Prostate gland (tissue), 2 donors: ENCODE measurements around the gene HRH4.

ENCODE experiments used
- POLR2A ChIP-seq: fragments of 450-650 bp; IDR thresholded peaks from one replicate; pipeline ENCODE4 v1.6.1; 2016; ENCODE audit warnings: antibody characterized with exemption, mild to moderate bottlenecking
- TF ChIP-seq, protein P1 (sequence below), 4 experiments: fragments of 200-600 bp in 2 of 4; fragments of 450-650 bp in 2 of 4; sonication (generic) in 2 of 4; IDR thresholded peaks; 1 replicate in 3 of 4; 2 replicates in 1 of 4; pipeline ENCODE4 v1.5.1; 2016 to 2019; ENCODE audit warnings: antibody characterized with exemption in 4 of 4, mild to moderate bottlenecking in 2 of 4, moderate library complexity in 2 of 4

GRCh38 chr18:24414349-24415003, 46.0 kb upstream of the HRH4 start:
- TF ChIP-seq, protein P1, sequence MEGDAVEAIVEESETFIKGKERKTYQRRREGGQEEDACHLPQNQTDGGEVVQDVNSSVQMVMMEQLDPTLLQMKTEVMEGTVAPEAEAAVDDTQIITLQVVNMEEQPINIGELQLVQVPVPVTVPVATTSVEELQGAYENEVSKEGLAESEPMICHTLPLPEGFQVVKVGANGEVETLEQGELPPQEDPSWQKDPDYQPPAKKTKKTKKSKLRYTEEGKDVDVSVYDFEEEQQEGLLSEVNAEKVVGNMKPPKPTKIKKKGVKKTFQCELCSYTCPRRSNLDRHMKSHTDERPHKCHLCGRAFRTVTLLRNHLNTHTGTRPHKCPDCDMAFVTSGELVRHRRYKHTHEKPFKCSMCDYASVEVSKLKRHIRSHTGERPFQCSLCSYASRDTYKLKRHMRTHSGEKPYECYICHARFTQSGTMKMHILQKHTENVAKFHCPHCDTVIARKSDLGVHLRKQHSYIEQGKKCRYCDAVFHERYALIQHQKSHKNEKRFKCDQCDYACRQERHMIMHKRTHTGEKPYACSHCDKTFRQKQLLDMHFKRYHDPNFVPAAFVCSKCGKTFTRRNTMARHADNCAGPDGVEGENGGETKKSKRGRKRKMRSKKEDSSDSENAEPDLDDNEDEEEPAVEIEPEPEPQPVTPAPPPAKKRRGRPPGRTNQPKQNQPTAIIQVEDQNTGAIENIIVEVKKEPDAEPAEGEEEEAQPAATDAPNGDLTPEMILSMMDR (IDR thresholded peaks at IDR 0.05) = no peak
- TF ChIP-seq POLR2A = no peak
